Ectodermal cell (in vitro differentiated cells): ENCODE data around the gene C5.
A peak's percentile ranks its signal among the peaks of the same experiment; 100 is the strongest.

ENCODE experiments used
- H3K27ac ChIP-seq: 2 replicates; pipeline ENCODE4 v1.7.0; 2013; ENCODE audit warnings: mild to moderate bottlenecking, low read depth, low read length; ENCODE audit not compliant: insufficient read depth, poor library complexity, severe bottlenecking
- H3K27me3 ChIP-seq: 2 replicates; pipeline ENCODE4 v1.7.0; 2013; ENCODE audit warnings: mild to moderate bottlenecking, low read length; ENCODE audit not compliant: insufficient read depth, control insufficient read depth, poor library complexity, severe bottlenecking
- H3K36me3 ChIP-seq: one replicate; pipeline ENCODE4 v1.7.0; 2013; ENCODE audit warnings: low read length; ENCODE audit not compliant: control insufficient read depth, insufficient read depth
- H3K4me1 ChIP-seq: one replicate; pipeline ENCODE4 v1.7.0; 2013; ENCODE audit warnings: low read length; ENCODE audit not compliant: control insufficient read depth, insufficient read depth
- H3K4me3 ChIP-seq: 2 replicates; pipeline ENCODE4 v1.7.0; 2013; ENCODE audit warnings: low read depth, low read length, control low read depth; ENCODE audit not compliant: insufficient read depth
- H3K9me3 ChIP-seq: 2 replicates; pipeline ENCODE4 v1.7.0; 2013; ENCODE audit warnings: mild to moderate bottlenecking, low read length, moderate library complexity; ENCODE audit not compliant: control insufficient read depth
- WGBS, 2 experiments: methylation state at CpG; one replicate each; pipeline ENCODE4 v1.1.7; 2013; ENCODE audit warnings: missing lambda C conversion rate in 2 of 2; 5-methylcytosine and 5-hydroxymethylcytosine counted together

Gene C5

GRCh38 chr9:120928015-120928482 lies 122.0 kb downstream of the C5 start:
- H3K4me3 ChIP-seq, result peak overlapping the region; percentile 61
- no peaks in the 10 kb centered on the region for H3K9me3 ChIP-seq
- peaks cover 12% of the 10 kb centered on the region for H3K27me3 ChIP-seq
- H3K27ac ChIP-seq, result no peak overlapping the region
- H3K4me1 ChIP-seq, result peaks cover 4% of the 10 kb centered on the region
- WGBS, 2 experiments, result 60 to 62% methylated on average over 14 of the region's 14 CpGs
- no peaks in the 10 kb centered on the region for H3K36me3 ChIP-seq

- H3K4me3 ChIP-seq, result no peak overlapping the region
- H3K27ac ChIP-seq, result no peak overlapping the region
- H3K9me3 ChIP-seq, result no peaks in the 10 kb centered on the region
- H3K27me3 ChIP-seq, result peaks cover 12% of the 10 kb centered on the region
- peaks cover 4% of the 10 kb centered on the region for H3K4me1 ChIP-seq
- H3K36me3 ChIP-seq, result no peaks in the 10 kb centered on the region
- WGBS, 2 experiments, result 87 to 92% methylated on average over 8 of the region's 8 CpGs
These were observed 122.6 kb downstream of the C5 start for GRCh38 chr9:120927269-120928014.

- 90 to 91% methylated on average over 6 of the region's 6 CpGs for WGBS, 2 experiments
- Histone ChIP-seq H3K4me3 (no peak within 1 kb of the TSS), H3K27ac (no peak within 1 kb of the TSS), H3K9me3 (no peaks in the 10 kb centered on the region), H3K36me3 (no peaks in the 10 kb centered on the region), H3K27me3 (peaks cover 12% of the 10 kb centered on the region), H3K4me1 (peaks cover 4% of the 10 kb centered on the region)
These were observed 123.6 kb downstream of the C5 start, which contains the start of gene TRAF1 for GRCh38 chr9:120926397-120926928. TRAF1 (minus strand) TSS chr9:120926796; CDS start chr9:120926075, 721 bp downstream.

GRCh38 chr9:120925535-120926396 lies 124.3 kb downstream of the C5 start:
- no peaks in the 10 kb centered on the region for H3K9me3 ChIP-seq
- WGBS, 2 experiments, result 74 to 76% methylated on average over 13 of the region's 13 CpGs
- H3K27ac ChIP-seq, result no peak overlapping the region
- no peak overlapping the region for H3K4me3 ChIP-seq
- H3K4me1 ChIP-seq, result peaks cover 4% of the 10 kb centered on the region
- peaks cover 12% of the 10 kb centered on the region for H3K27me3 ChIP-seq
- H3K36me3 ChIP-seq, result no peaks in the 10 kb centered on the region

- Histone ChIP-seq H3K9me3 (no peaks in the 10 kb centered on the region), H3K4me3 (no peak overlapping the region), H3K4me1 (peaks cover 8% of the 10 kb centered on the region), H3K27ac (no peak overlapping the region), H3K27me3 (peaks cover 12% of the 10 kb centered on the region), H3K36me3 (no peaks in the 10 kb centered on the region)
- 84 to 85% methylated on average over 8 of the region's 11 CpGs for WGBS, 2 experiments
These were observed 125.2 kb downstream of the C5 start for GRCh38 chr9:120924698-120925534.

- WGBS, 2 experiments, result 95 to 96% methylated on average over 11 of the region's 11 CpGs
- no peaks in the 10 kb centered on the region for H3K9me3 ChIP-seq
- H3K27ac ChIP-seq, result no peak overlapping the region
- no peaks in the 10 kb centered on the region for H3K36me3 ChIP-seq
- H3K27me3 ChIP-seq, result peaks cover 10% of the 10 kb centered on the region
- no peak overlapping the region for H3K4me3 ChIP-seq
- H3K4me1 ChIP-seq, result peaks cover 7% of the 10 kb centered on the region
These were observed 126.3 kb downstream of the C5 start for GRCh38 chr9:120923620-120924328.

- WGBS, 2 experiments, result 82 to 84% methylated on average over 5 to 7 of the region's 7 CpGs
- Histone ChIP-seq H3K27ac (no peak overlapping the region), H3K4me3 (no peak overlapping the region)
These were observed 127.5 kb downstream of the C5 start for GRCh38 chr9:120922404-120923195.

GRCh38 chr9:120921661-120922181 lies 128.4 kb downstream of the C5 start:
- no peak overlapping the region for H3K27ac ChIP-seq
- H3K4me3 ChIP-seq, result no peak overlapping the region

More at GRCh38 chr9:120922404-120923195, 127.5 kb downstream of the C5 start:
- H3K36me3 ChIP-seq, result no peaks in the 10 kb centered on the region
- H3K27me3 ChIP-seq, result no peaks in the 10 kb centered on the region
- H3K9me3 ChIP-seq, result no peaks in the 10 kb centered on the region
- H3K4me1 ChIP-seq, result peaks cover 7% of the 10 kb centered on the region

More at GRCh38 chr9:120921661-120922181, 128.4 kb downstream of the C5 start:
- H3K4me1 ChIP-seq, result peaks cover 7% of the 10 kb centered on the region
- H3K27me3 ChIP-seq, result no peaks in the 10 kb centered on the region
- 65 to 70% methylated on average over 8 of the region's 8 CpGs for WGBS, 2 experiments
- H3K36me3 ChIP-seq, result no peaks in the 10 kb centered on the region
- no peaks in the 10 kb centered on the region for H3K9me3 ChIP-seq
